Hypothalamus (tissue), 51 donors: ENCODE data around the gene DUSP22.
"Not testable (repeated sequence)": the region's sequence is repeated elsewhere in the genome, so short reads cannot be mapped to it uniquely, and the experiment has no call there.

Experiments used
- DNase-seq, 51 donors: peaks; one replicate each; lab custom pipeline; 2025; lab: John Stamatoyannopoulos, UW

The DUSP22 gene

DNA sequence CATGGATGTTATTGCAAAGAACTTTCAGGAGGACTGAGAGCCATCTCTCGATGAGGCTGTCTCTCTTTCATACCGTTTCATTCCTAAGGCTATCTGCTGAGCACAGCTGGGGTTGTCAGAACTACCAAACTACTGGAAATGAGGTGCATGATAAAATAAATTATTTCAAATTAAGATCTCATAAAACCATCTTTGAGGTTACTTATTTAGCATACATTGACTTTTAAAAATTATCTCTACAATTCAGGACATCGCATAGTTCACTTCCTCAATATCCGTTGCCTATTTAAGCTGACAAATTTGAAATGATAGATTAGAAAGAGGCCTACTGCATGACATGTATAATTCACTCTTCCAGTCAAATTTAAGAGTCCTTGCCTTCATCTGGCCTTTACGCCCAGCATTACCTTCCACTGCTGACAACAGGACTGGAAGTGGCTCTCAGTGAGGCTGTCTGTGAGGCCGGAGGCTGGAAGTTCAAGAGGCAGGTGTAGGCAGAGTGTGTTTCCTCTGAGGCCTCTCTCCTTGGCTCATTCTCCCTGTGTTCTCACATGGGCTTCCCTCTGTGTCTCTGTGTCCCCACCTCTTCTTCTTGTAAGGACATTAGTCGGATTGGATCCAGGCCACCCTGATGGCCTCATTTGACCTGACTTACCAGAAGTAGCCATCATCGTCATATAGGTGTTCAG lies 12.8 kb upstream of the DUSP22 start:
- DNase-seq, result no peak

DNA sequence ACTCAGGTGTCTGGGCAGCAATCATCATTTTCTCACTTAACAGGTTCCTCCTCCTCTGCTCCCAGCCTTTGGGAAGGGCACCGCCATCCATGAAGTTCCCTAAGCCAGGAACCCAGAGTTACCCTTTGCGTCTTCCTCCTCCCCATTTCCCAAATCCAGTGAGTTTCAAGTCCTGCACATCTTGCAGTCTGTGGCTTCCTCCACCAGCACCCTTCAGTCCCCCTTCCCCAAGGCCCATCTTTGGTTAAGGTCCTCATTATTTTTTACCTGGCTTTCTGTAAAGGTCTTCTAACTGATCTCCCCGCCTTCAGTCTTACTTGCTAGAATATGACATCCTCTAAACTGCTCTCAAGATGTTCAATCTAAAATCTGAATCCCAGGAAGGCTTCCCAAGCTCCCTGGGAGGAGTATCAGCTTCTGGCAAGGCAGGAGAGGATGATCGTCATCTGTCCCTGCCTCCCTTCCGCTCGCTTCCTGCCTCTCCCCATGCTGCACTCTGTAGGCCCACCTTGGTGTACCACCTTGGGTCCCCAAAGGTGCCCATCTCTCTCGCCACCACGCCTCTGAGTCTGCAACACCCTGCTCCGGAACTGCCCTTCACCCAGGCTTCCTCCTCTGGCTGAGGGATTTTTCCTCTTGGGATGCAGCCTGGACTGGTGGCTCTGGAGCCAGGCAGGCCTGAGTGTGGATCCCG lies 11.4 kb upstream of the DUSP22 start:
- DNase-seq, result no peak

DNA sequence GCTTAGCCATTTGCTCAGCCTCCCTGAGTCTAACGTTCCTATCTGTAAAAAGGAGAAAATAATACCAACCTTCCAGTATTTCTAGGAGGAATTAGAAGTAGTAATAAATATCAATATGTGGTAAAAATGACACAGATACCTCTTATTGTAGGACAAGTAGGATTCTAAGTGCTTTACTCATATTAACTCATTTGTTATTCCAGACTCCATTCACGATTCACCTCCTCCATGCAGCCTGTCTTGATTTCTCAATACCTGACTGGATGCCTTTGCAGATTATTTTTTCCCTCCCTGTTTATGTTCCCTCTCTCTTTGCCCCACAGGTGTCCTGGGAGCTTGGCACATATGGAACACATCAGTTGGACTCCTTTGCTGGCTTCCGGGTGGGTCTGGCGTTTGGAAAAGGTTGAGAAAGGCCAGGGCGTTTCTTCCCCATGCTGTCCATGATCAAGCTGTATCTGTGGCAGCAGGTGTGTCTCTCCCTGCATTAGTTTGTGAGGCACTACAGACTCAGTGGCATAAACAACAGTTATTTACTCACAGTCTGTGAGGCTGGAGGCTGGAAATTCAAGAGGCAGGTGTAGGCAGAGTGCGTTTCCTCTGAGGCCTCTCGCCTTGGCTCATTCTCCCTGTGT lies 10.7 kb upstream of the DUSP22 start:
- DNase-seq, result no peak

DNA sequence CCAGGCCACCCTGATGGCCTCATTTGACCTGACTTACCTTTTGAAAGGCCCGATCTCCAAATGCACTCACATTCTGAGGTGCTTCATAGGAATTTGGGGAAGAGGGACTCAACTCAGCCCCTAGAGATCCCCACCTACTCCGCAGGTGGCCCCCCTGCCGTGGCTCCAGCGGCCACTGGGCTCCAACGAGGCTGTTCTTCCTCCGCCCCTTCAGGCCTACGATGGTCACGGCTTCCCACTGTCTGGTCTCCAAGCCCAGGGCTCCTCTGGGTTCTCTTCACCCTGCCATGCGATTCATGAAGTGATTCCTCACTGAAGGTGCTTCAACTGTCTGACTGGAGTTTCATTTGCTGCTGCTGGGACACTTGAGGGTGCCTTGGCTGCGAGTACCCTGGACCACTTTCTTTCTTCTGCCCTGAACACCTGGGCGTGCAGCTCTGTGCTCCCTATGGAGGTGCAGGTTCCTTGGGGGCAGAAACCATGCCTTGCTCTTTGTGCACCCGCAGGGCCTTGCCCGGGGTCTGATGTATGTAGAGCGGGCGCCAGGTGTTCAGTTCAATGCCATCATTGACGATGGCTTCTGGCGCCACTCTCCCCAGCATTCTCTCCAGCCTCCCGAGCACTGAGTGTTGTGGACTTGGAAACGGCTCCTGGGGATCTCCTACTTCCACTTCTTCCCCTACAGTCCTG lies 10.0 kb upstream of the DUSP22 start:
- DNase-seq, result no peak

GRCh38 chr6:282867-283416 lies 9.3 kb upstream of the DUSP22 start:
- DNase-seq, result no peak

- no peak for DNase-seq
Measured at GRCh38 chr6:284486-284885, 7.8 kb upstream of the DUSP22 start.

DNA sequence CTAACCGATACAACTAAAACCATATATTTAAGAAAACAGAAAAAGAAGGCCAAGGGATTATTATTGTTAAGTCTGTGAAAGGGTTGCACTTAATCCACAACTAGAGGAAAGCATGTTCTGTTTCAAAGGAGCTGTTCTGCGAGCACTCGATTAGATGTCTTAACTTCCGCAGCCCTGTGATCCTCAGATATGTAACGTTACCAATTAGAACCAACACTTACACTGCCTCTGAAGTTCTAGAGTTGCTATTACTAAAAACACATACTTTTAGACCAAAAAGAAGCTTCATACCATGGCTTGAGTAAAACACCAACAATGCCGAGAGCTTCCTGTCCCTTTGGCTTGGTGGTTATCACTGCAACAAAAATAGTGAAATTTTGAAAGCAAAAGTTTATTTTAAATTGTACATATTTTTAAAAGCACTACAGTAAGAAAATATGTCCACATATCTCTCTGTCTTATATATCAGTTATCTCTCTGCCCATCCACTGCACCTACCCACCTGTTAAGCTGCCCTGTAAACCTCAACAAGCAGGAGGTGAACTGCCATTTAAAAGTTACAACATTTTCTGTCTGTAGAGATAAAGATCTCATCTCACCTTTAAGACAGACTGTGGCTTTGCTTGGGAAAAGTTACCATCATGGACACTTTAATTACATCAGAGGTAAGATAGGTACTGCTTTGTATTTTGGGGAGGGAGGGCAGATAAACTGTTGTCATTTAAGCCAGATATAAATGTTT lies 7.1 kb upstream of the DUSP22 start:
- no peak for DNase-seq

DNA sequence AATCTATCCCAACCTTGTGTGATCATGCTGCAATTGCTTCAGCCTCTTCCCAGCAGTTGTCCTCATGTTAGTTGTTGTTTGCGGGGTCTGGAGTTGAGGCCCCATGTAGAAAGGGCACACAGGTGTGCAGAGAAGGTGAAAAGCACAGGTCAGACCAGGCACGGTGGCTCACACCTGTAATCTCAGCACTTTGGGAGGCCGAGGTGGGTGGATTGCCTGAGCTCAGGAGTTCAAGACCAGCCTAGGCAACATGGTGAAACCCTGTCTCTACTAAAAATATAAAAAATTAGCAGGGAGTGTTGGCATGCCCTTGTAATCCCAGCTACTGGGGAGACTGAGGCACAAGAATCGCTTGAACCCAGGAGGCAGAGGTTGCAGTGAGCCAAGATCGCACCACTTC lies 6.4 kb upstream of the DUSP22 start:
- DNase-seq, result not testable (repeated sequence)

DNA sequence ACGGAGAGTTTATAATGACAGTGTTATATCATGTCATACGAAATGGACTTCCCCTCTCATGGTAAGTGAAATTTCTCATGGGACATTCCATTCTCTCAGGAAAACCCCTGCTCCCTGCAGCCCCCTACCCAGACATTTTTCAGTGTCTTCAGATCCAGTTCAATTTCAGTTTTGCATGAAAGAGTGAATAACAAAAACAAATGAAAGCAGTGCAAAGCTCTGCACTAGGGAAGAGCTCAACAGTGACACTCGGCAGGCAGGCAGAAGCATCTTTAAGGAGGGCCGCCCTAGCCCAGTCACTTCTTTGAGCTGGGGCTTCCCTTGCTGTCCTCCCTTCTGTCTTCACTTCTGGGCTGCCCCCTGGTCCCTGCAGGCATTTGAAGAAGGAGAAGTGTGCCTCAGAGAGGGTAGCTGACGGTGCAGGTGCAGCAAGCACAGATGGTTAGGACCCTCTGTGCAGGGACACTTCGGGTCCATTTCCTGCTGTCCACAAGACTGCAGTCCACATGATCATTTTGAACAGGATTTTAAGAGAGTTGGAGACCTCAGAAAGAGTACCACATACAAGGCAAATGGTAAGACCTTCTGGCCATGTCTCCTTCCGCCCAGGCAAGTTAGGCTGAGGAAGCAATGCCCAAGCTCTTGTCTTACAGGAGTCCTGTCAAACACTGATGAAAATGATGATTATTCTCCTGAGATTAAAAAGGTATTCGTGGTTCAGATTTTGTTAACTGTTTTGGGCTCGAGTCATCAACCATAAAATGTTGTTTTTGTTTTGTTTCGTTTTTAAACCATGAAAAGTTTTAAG lies 5.4 kb upstream of the DUSP22 start:
- DNase-seq, result no peak

DNA sequence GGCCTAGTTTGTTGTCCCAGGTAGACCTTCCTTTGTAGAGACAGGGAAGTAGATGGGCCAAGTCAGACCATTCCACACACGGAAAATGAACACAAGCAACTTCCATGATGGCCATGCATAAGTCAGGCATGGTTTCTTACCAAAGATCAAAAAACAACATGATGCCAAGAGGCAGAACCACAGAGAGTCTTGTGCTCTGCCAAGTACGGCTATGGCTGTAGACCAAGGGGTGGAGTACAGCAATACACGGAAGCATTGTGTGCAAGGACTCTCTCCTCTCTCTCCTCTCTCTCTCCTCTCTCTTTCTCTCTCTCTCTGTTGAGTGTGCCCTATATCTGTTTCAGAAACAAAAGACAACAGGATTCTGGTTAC lies 4.8 kb upstream of the DUSP22 start:
- no peak for DNase-seq

DNA sequence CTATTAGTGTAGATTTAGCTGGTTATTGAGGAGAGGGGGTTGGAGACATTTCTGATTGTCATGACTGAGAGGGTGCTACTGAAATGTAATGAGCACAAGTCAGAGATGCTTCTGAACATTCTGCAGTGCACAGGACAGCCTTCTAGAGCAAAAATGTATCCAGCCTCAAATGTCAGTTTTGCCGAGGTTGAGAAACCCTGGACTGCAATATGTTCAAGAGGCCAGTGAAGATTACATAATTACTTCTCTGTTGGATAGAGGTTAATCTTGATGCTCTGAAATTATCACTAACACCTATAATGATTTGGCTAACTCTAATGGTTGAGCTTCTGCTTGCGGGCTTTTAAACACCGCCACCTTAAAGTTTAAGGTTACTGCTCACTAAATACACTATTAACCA lies 3.4 kb upstream of the DUSP22 start:
- DNase-seq, result no peak

DNA sequence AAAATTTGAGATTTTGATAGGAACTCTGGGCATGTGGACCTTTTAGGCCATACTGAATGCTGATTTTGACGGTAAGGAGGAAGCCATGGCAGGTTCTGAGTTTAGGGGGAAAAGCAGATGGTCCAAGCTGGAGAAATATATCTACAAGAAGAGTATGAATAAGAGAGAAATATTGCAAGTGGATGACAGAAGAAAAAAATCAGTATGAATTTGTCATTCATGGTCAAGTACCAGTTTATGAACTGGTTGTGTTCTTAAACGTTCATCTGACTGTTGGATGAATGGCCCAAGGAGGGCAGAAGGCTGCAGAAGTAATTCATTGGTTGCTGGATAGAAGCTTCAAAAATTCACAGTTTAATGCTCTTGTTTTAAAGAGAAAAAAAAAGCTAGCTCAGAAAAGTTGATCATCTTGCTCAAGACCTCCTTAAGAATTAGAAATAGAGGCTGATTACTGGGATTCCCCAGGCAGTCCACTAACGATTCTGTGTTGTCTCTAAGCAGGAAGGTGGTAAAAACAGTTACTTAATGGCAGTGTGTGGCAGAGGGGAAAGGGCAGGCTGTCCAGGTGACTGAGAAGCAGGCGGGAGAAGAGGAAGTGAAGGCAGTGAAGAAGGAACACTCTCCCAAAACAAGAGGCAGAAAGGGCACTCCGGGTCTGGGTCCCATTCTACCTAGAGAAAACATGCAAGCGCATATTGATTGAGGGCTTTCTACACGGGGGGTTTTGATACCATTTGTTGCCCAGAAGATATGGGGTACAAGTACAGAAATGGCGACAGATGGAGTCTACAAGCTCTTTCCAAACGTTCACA lies 2.0 kb upstream of the DUSP22 start:
- no peak for DNase-seq

- DNase-seq, result no peak
Measured at GRCh38 chr6:291204-291696, 1.0 kb upstream of the DUSP22 start.

GRCh38 chr6:292506-293192 lies 362 bp downstream of the DUSP22 start:
- DNase-seq, result no peak

GRCh38 chr6:293193-294174 lies 1.2 kb downstream of the DUSP22 start:
- no peak for DNase-seq

- no peak for DNase-seq
Measured at GRCh38 chr6:294656-295565, 2.6 kb downstream of the DUSP22 start.
